ENCODE data around the gene LORICRIN.

DNA sequence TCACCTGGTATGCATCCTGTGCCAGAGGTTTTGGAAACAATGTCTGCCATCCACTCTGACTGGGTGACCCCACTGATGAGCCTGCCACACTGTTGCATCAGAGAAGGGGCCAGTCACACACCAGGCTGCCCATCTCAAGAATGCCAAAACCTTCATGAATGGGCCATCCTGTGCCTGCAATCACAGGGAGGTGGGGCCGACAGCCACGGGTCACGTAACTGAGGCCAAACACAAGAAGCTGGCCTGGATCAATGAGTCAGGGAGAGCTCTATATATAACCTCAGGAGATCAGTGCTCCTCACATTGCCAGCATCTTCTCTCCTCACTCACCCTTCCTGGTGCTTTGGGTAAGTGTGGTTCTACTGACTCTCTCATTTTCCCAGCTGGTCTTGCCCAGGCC is at the start of gene LORICRIN:
- TF ChIP-seq CTCF (IDR thresholded peaks at IDR 0.05): no peak
- TF ChIP-seq EZH2 (IDR thresholded peaks at IDR 0.05; ENCODE audit: borderline replicate concordance, insufficient read depth, low read depth, low read length, poor library complexity, severe bottlenecking): no peak

All from B cell (primary cell).